Epithelial cell of esophagus (primary cell): ENCODE data around the gene ZNF775.
"Not testable (repeated sequence)": the region's sequence is repeated elsewhere in the genome, so short reads cannot be mapped to it uniquely, and the experiment has no call there.

Experiments used
- DNase-seq: peaks from one replicate; pipeline ENCODE4 v3.0.0; 2010; ENCODE audit warnings: low read depth
- H3K4me3 ChIP-seq: 2 replicates; pipeline ENCODE4 v1.5.1; 2011; ENCODE audit warnings: mild to moderate bottlenecking, low read length, control low read depth
- CTCF ChIP-seq: IDR thresholded peaks from 2 replicates; pipeline ENCODE4 v1.5.1; 2011; ENCODE audit warnings: low read depth, mild to moderate bottlenecking, low read length, control low read depth, inconsistent platforms; ENCODE audit not compliant: insufficient read depth; ENCODE audit errors: missing control alignments

Gene ZNF775

GRCh38 chr7:150382123-150382843, 3.2 kb downstream of the ZNF775 start:
- H3K4me3 ChIP-seq = no peak overlapping the region
- DNase-seq = peak; percentile 36
- TF ChIP-seq CTCF = no peak

GRCh38 chr7:150382844-150383225, 3.7 kb downstream of the ZNF775 start:
- DNase-seq = no peak
- no peak overlapping the region for H3K4me3 ChIP-seq
- TF ChIP-seq CTCF = no peak

- no peak overlapping the region for H3K4me3 ChIP-seq
- no peak for DNase-seq
- no peak for TF ChIP-seq CTCF
These were observed 4.7 kb downstream of the ZNF775 start for GRCh38 chr7:150383710-150384397.

- DNase-seq = no peak
- no peak for TF ChIP-seq CTCF
- no peak overlapping the region for H3K4me3 ChIP-seq
These were observed 5.5 kb downstream of the ZNF775 start for GRCh38 chr7:150384406-150385301.

- no peak overlapping the region for H3K4me3 ChIP-seq
- DNase-seq = no peak
- TF ChIP-seq CTCF = no peak
These were observed 6.2 kb downstream of the ZNF775 start for GRCh38 chr7:150385302-150385723.

- not testable (repeated sequence) for DNase-seq, H3K4me3 ChIP-seq
These were observed 6.8 kb downstream of the ZNF775 start for GRCh38 chr7:150385884-150386283.

GRCh38 chr7:150388306-150388705, 9.2 kb downstream of the ZNF775 start:
- no peak for TF ChIP-seq CTCF
- DNase-seq = no peak
- H3K4me3 ChIP-seq = no peak overlapping the region
